Measurements from ENCODE around the gene SLC25A20. TPM values are rescaled to one million over a fixed set of nuclear protein-coding genes. Genes with fewer than 3 reads are reported as not detected.

SLC25A20 gene
- total RNA-seq, 6 experiments from 2014 or later = 54.4 to 114 (median 82.3) TPM

DNA sequence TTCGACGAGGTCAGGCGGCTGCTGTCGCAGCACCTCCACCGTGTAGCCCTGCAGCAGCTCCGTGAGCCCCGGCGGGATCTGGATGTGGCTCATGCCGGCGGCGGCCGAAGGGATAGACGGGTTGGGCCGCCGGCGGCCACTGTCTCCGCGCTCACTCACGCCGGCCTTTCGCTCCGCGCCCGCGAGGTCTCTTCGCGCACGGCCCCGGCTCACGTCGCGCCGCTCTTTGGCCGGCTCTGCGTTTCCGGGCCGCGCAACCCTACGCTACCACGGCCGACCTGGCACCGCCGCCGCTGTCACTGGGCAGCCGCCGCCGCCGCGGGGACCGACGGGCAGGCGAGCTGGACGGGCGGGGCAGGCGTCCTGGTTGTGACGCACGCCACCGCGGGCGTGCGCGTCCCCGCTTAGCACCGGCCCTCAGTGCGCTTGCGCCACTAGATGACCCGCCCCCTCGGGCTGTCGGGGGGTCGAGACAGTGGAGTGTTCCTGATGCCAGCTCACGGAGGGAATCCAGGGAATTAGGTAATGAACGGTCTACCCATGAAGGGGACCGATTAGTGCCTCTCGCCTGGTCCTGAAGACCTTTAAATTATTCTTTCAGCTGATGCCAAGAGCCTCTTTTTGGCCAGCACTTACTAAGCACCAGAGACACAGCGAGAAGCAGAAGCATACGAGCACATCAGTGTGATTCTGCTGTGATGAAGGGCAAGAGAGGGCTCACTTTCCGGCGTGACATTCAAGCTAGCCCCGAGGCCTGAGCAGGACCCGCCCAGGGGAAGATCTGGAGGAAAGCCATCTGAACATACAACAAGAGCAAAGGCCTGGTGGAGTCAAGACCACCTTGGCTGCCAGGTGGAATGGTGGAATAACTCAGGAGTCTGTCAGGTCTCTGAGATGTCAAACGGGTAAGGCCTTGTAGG, 50.9 kb downstream of the SLC25A20 start, which contains the start of gene PRKAR2A:
Gene PRKAR2A, minus strand, starts transcription at position 371 of the 920 bp plus-strand sequence. Its CDS starts 278 bp downstream, at position 93.
- DNase-seq (peak; percentile 92 to 93 (median 93)), ATAC-seq (peak; percentile 91 to 97 (median 95))
- Histone ChIP-seq H3K27ac (peak within 1 kb of the TSS; percentile 76 to 92 (median 87)), H3K4me3 (peak within 1 kb of the TSS; percentile 83 to 92 (median 83)), H3K36me3 (no peaks in the 10 kb centered on the region), H3K27me3 (no peaks in the 10 kb centered on the region), H3K9me3 (no peaks in the 10 kb centered on the region), H3K4me1 (peaks cover 0 to 20% (median 12%) of the 10 kb centered on the region in 4 donors)
- TF ChIP-seq, protein P1, sequence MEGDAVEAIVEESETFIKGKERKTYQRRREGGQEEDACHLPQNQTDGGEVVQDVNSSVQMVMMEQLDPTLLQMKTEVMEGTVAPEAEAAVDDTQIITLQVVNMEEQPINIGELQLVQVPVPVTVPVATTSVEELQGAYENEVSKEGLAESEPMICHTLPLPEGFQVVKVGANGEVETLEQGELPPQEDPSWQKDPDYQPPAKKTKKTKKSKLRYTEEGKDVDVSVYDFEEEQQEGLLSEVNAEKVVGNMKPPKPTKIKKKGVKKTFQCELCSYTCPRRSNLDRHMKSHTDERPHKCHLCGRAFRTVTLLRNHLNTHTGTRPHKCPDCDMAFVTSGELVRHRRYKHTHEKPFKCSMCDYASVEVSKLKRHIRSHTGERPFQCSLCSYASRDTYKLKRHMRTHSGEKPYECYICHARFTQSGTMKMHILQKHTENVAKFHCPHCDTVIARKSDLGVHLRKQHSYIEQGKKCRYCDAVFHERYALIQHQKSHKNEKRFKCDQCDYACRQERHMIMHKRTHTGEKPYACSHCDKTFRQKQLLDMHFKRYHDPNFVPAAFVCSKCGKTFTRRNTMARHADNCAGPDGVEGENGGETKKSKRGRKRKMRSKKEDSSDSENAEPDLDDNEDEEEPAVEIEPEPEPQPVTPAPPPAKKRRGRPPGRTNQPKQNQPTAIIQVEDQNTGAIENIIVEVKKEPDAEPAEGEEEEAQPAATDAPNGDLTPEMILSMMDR (IDR thresholded peaks at IDR 0.05) = no peak
- peak; percentile 91 for TF ChIP-seq POLR2A (IDR thresholded peaks at IDR 0.05)
- intact Hi-C loops (cut with DNase I) = no loop called here
- 14% methylated on average over 7 of the region's 81 CpGs for WGBS (ENCODE audit: insufficient coverage, low coverage, low lambda C conversion rate, missing lambda C conversion rate)

DNA sequence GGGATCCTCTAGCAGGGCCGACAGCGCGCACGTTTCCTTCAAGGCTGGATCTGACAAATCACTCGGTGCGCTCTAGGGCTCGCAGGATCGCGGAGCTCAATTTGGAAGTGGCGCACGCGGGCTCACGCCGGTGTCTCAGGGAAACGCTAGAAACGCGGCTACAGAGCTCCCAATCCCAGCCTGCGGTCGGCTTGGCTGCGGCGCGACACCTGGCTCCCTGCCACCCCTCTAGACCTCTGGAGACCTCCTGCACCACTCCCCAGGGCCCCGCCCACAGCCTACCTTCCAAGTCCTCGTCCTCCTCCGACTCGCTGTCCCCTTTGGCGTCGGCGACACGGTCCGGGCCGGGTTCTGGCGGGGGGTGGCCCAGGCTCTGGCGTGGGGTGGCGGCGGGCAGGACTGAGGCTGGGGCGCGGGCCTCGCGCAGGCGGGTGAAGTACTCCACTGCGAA, 51.6 kb downstream of the SLC25A20 start:
- 0% methylated on average over 7 of the region's 42 CpGs for WGBS (ENCODE audit: insufficient coverage, low coverage, low lambda C conversion rate, missing lambda C conversion rate)
- TF ChIP-seq, protein P1 (IDR thresholded peaks at IDR 0.05) = no peak
- no peak for TF ChIP-seq POLR2A (IDR thresholded peaks at IDR 0.05)
- H3K4me1 ChIP-seq = peaks cover 0 to 20% (median 12%) of the 10 kb centered on the region in 4 donors
- H3K9me3 ChIP-seq = no peaks in the 10 kb centered on the region
- H3K27me3 ChIP-seq = no peaks in the 10 kb centered on the region
- H3K36me3 ChIP-seq = no peaks in the 10 kb centered on the region
- H3K27ac ChIP-seq = peak overlapping the region; percentile 76 to 92 (median 87)
- intact Hi-C loops (cut with DNase I) = no loop called here
- peak; percentile 77 to 83 (median 81) for ATAC-seq
- peak; percentile 90 to 97 (median 93) for DNase-seq
- H3K4me3 ChIP-seq = peak overlapping the region; percentile 83 to 92 (median 83)

DNA sequence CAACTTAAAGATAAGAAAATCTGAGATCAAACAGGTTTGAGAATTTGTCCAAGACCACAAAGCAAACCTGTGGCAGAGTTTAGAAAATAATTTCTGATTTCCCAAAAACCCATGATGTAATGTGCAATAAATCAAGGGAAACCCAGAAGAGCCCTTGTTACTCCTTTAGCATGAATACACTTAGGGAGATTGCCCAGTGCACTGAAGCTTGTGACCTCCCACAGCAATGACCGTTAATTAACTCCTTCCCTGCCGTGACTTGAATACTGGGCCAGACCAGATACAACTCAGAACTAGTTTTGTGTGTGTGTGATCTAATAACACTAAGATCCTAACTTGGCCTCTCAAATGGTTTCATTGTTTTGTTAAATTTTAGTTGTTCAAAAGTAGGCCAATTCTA, 53.5 kb downstream of the SLC25A20 start:
- 20% methylated on average over 2 of the region's 2 CpGs for WGBS (ENCODE audit: insufficient coverage, low coverage, low lambda C conversion rate, missing lambda C conversion rate)
- ATAC-seq = no peak
- Histone ChIP-seq H3K36me3 (no peaks in the 10 kb centered on the region), H3K4me3 (no peak overlapping the region), H3K4me1 (peaks cover 0 to 20% (median 12%) of the 10 kb centered on the region in 4 donors), H3K9me3 (no peaks in the 10 kb centered on the region), H3K27ac (no peak overlapping the region), H3K27me3 (no peaks in the 10 kb centered on the region)
- intact Hi-C loops (cut with DNase I) = no loop called here
- no peak for DNase-seq
- TF ChIP-seq, protein P1 (IDR thresholded peaks at IDR 0.05) = no peak
- no peak for TF ChIP-seq POLR2A (IDR thresholded peaks at IDR 0.05)

DNA sequence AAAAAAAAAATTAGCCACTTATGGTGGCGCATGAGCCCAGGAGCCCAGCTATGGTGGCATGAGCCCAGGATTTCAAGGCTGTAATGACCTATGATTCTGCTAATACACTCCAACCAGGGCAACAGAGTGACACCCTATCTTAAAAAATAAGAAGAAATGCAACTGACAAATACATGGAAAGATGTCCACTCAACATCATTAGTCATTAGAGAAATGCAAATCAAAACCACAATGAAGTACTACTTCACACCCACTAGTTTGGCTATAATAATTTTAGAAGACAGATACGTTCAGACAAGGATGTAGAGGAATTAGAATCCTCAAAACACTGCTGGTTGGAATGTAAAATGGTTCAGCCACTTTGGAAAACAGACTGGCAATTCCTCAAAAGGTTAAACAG, 61.5 kb downstream of the SLC25A20 start:
- no peak for ATAC-seq
- intact Hi-C loops (cut with DNase I) = no loop called here

More for the DNA sequence above, 61.5 kb downstream of the SLC25A20 start:
- peak in 1 of 3 donors; percentile 11 for DNase-seq
- Histone ChIP-seq H3K27ac (no peak overlapping the region), H3K4me1 (peaks cover 0 to 8% (median 0%) of the 10 kb centered on the region in 4 donors), H3K36me3 (no peaks in the 10 kb centered on the region), H3K27me3 (no peaks in the 10 kb centered on the region), H3K9me3 (no peaks in the 10 kb centered on the region), H3K4me3 (no peak overlapping the region)
- no peak for TF ChIP-seq POLR2A (IDR thresholded peaks at IDR 0.05)
- TF ChIP-seq, protein P1 (IDR thresholded peaks at IDR 0.05) = no peak
- 74% methylated on average over 2 of the region's 2 CpGs for WGBS (ENCODE audit: insufficient coverage, low coverage, low lambda C conversion rate, missing lambda C conversion rate)
